ENCODE results near the gene PCSK6. TPM values are rescaled to one million over a fixed set of nuclear protein-coding genes. Genes with fewer than 3 reads are reported as not detected.

PCSK6 gene
- polyA plus RNA-seq, 1 experiment = 0.29 TPM

DNA sequence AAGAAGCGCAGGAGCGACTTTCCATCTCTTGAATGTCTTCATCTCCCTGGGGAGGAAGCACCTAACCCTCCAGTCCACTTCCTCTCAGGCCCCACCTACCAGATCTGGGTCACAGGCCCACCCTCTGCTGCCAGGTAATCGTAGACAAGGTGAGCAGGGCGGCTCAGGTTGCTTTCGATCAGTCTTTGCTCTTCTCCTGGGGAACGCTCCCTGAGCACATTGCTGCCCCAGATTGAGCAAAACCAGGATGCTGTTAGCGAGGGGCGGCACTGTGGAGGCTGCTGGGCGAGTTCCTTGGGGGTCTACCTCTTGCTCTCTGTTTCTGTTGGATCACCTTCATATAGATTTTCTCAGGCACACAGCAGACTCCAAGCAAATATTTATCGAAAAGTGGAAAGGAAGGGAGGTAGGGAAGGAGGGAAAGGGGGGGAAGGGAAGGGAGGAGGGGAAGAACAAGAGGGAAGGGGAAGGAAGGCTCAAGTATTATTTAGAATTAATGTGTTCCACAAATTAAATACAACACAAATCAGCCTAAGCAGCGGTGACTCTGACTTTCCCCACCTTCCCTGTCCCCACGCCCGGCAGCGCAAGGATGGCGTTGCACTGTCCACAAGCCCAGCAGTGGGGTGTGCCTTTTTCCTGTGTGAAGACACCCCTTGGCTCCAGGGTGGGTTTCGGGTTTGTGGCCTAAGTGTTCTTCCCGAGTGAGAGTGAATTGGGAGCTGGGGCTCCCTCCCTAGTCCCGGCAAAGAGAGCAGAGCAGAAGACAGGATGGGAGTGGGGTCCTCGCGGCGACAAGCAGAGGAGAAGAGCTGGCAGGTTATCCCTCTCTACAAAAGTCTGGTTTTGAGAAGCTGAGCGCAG is 6.1 kb upstream of the PCSK6 start:
- POLR2A ChIA-PET = no interaction called here
- no peak for DNase-seq (ENCODE audit: low read depth)
- peaks cover 5% of the 10 kb centered on the region for H3K27me3 ChIP-seq (ENCODE audit: control insufficient read depth, insufficient read depth, low read length)
- no peak overlapping the region for H3K4me3 ChIP-seq (ENCODE audit: low read depth, low read length)
- no peaks in the 10 kb centered on the region for H3K36me3 ChIP-seq (ENCODE audit: control insufficient read depth, insufficient read depth, low read length)
- TF ChIP-seq, protein P1, sequence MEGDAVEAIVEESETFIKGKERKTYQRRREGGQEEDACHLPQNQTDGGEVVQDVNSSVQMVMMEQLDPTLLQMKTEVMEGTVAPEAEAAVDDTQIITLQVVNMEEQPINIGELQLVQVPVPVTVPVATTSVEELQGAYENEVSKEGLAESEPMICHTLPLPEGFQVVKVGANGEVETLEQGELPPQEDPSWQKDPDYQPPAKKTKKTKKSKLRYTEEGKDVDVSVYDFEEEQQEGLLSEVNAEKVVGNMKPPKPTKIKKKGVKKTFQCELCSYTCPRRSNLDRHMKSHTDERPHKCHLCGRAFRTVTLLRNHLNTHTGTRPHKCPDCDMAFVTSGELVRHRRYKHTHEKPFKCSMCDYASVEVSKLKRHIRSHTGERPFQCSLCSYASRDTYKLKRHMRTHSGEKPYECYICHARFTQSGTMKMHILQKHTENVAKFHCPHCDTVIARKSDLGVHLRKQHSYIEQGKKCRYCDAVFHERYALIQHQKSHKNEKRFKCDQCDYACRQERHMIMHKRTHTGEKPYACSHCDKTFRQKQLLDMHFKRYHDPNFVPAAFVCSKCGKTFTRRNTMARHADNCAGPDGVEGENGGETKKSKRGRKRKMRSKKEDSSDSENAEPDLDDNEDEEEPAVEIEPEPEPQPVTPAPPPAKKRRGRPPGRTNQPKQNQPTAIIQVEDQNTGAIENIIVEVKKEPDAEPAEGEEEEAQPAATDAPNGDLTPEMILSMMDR (IDR thresholded peaks at IDR 0.05; ENCODE audit: insufficient read depth, low read depth, low read length) = no peak
- CTCF ChIA-PET = no interaction called here

DNA sequence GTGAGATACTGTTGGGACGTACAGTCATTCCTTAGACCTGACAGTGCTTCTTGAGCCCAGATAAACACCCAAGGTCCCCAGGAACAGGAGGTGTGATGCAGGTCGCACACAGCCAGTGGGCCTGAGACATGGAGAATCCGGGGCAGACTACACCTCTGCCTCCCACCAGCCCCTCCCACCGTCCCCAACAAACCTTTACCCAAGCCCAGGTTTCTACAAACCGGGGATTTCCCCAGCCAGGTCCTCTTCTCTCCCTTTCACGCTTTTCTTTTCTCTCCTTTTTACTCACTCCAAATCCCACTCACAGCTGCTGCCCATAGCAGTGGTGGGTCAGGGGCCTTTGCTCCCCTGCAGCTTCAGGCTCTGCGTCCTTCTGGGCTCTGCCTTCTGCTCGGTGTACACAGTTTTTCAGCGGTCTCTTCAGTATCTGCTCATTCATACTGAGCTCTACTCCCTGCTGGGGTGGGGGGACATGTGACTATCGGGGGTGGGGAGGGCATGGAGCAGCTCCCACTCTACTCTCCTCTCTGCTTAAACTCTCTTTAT is 4.8 kb upstream of the PCSK6 start:
- H3K27me3 ChIP-seq (ENCODE audit: control insufficient read depth, insufficient read depth, low read length) = peaks cover 6% of the 10 kb centered on the region
- H3K36me3 ChIP-seq (ENCODE audit: control insufficient read depth, insufficient read depth, low read length) = no peaks in the 10 kb centered on the region
- ChIA-PET POLR2A (no interaction called here), CTCF (no interaction called here)
- H3K4me3 ChIP-seq (ENCODE audit: low read depth, low read length) = no peak overlapping the region
- DNase-seq (ENCODE audit: low read depth) = no peak
- TF ChIP-seq, protein P1 (IDR thresholded peaks at IDR 0.05; ENCODE audit: insufficient read depth, low read depth, low read length) = no peak

DNA sequence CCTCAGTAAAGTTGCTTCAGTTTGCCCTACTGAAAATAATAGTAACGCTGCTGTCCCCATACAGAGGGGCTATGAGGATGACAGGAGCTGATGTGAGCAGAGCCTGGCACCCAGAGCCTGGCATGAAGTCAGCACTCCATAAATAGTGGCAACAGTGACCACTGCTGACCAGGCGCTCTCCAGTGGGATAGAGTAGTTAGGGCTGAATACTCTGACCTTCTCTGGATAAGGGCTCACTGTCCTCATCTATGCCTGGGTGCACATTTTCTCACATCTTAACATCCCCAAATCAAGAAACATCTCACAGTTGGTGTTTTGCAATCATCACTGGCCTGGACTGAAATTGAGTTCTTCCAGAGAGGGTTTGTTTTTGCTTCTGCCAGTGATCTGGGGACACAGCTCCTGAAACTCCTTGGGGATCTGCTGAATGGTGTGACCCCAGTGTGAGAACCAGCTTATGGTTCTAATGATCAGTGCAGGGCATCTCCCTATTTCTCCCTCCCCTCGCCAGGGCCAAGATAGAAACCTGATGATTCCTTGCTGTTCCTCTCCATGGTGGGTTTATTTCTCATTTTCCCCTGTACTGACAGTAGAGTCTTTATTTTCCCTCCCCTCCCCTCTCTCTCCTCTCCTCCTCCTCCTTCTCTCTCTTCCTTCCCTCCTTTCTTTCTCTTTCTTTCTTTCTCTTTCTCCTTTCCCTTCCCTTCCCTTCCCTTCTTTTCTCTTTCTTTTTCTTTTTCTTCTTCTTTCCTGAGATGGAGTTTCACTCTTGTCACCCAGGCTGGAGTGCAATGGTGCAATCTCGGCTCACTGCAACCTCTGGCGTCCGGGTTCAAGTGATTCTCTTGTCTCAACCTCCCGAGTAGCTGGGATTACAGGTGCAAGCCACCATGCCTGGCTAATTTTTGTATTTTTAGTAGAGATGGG is 3.5 kb upstream of the PCSK6 start:
- Histone ChIP-seq H3K4me3 (ENCODE audit: low read depth, low read length) (no peak overlapping the region), H3K27me3 (ENCODE audit: control insufficient read depth, insufficient read depth, low read length) (peaks cover 12% of the 10 kb centered on the region), H3K36me3 (ENCODE audit: control insufficient read depth, insufficient read depth, low read length) (no peaks in the 10 kb centered on the region)
- ChIA-PET CTCF (interaction anchor here (1.8 kb wide), 1 partner anchor 9 kb away, joined by 11 read pairs; no protein-coding TSS in a partner anchor), POLR2A (no interaction called here)
- DNase-seq (ENCODE audit: low read depth) = no peak
- TF ChIP-seq, protein P1 (IDR thresholded peaks at IDR 0.05; ENCODE audit: insufficient read depth, low read depth, low read length) = no peak

DNA sequence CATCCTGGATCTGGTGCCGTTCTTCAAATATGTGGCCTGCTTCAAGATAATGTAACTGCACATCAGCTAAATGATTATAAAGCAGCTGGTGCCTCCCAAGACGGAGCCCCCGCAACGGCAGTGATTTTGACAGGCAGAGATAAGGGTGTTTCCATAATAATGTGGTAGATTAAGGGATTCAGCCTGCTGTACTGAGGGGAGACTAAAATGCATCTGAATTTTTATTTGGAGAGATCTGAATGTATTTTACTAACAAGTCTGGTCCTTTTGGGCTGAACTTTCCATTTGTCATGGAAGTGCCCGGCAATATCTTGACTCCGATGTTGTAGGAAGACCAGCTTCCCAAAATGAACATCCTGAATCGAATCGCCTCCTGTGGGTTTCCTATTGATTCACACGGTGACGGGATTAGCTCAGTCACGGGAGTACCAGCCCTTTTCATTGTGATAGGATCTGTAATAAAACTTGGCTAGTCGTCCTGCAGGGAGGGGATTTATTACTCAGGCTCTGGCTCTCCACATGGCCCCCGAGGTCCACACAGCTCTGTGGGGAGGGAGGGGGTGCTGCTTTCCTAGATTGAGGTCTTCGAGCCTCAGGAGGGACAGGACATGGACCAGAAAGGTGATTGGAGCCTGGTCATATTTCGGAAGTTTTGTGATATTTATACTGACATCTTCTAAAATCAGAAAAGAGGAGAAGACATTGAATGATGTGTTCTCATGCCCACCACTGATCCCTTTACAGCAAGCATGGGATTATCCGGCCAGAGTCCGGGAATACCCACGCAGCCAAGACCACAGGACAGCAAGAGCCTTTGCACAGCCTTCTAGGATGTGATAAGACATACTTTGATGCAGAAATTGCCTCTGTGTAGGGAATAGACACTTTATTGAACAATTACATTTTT is 2.5 kb upstream of the PCSK6 start:
- TF ChIP-seq, protein P1 (IDR thresholded peaks at IDR 0.05; ENCODE audit: insufficient read depth, low read depth, low read length) = no peak
- Histone ChIP-seq H3K36me3 (ENCODE audit: control insufficient read depth, insufficient read depth, low read length) (no peaks in the 10 kb centered on the region), H3K27me3 (ENCODE audit: control insufficient read depth, insufficient read depth, low read length) (peaks cover 17% of the 10 kb centered on the region), H3K4me3 (ENCODE audit: low read depth, low read length) (no peak overlapping the region)
- CTCF ChIA-PET = interaction anchor here (1.8 kb wide), 1 partner anchor 10 kb away, joined by 11 read pairs; no protein-coding TSS in a partner anchor
- POLR2A ChIA-PET = no interaction called here
- DNase-seq (ENCODE audit: low read depth) = no peak

Data from BJ (cell line).